ENCODE data around the gene ANOS1. TPM values are rescaled to one million over a fixed set of nuclear protein-coding genes. Genes with fewer than 3 reads are reported as not detected.

ANOS1 gene
- total RNA-seq, 1 experiment from 2014 or later: 54.9 TPM

DNA sequence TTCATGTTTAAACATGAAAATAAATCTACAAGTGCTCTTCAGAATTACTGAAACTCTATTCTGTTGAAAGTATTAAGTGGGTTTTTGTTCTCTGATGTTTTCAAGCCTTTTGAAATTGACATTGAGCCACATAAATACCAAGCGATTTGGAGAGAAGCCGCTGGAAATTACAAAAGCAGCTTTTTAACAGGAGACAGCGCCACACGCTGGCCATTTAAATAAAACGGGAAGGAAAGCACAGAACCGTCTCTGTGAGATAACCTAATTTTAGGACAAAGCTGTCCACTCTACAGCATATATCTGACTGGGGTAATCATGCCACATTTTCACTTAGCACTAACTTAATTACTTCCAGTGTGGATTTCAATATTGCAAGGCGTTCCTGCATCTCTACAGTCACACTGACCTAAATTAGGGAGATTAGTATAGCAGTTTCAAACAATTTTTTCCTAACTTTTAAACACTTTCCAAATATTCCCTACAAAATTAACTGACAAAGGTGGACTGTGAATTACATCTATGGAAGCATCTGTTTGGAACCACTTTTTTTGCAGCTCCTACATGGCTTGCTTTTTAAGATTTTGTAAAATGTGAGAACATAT is 6.8 kb upstream of the ANOS1 start:
- Mint-ChIP-seq H3K27me3 (ENCODE audit: low read depth) (no peaks in the 10 kb centered on the region; the same call in 1 of the 2 replicates), H3K4me1 (peaks cover 15 to 22% of the 10 kb centered on the region in 2 experiments), H3K36me3 (ENCODE audit: insufficient read depth in 1 of 3, low read depth in 3 of 3) (no peaks in the 10 kb centered on the region; a peak in 1 of 7 replicates), H3K4me3 (no peak overlapping the region), H3K9me3 (no peaks in the 10 kb centered on the region; a peak in 1 of 5 replicates), H3K27ac (no peak overlapping the region)
- Histone ChIP-seq H3K27ac (ENCODE audit: insufficient read length, low read depth, low read length) (no peak overlapping the region), H3K9ac (ENCODE audit: extremely low read depth, insufficient read length, low read length) (no peak overlapping the region), H3K56ac (ENCODE audit: insufficient read length, low read depth, low read length) (no peak overlapping the region), H4K8ac (replicated peaks; ENCODE audit: insufficient read length, low read depth, low read length) (no peak overlapping the region), H3K27me3 (ENCODE audit: insufficient read depth, low read length) (no peaks in the 10 kb centered on the region), H3K4me1 (ENCODE audit: insufficient read depth, low read length) (peaks cover 2% of the 10 kb centered on the region; the same call in 1 of the 2 replicates), H4K91ac (ENCODE audit: insufficient read length, low read depth, low read length) (no peak overlapping the region), H3T11ph (ENCODE audit: low read length) (no peak overlapping the region), H3K23me2 (ENCODE audit: insufficient read length, low read depth, low read length, poor library complexity, severe bottlenecking) (no peaks in the 10 kb centered on the region), H3K79me1 (ENCODE audit: insufficient read depth, low read depth, low read length, poor library complexity, severe bottlenecking) (no peaks in the 10 kb centered on the region), H2BK5ac (ENCODE audit: insufficient read length, low read length) (no peak overlapping the region), H2BK20ac (ENCODE audit: low read depth, low read length, poor library complexity, severe bottlenecking) (no peak overlapping the region), H2BK15ac (ENCODE audit: low read depth, low read length) (no peak overlapping the region), H2BK12ac (ENCODE audit: insufficient read length, low read depth, low read length) (no peak overlapping the region), H2BK120ac (ENCODE audit: low read depth, low read length, poor library complexity, severe bottlenecking) (no peak overlapping the region), H3K14ac (ENCODE audit: insufficient read depth, low read length) (no peak overlapping the region), H3K79me2 (ENCODE audit: insufficient read depth, low read length) (no peaks in the 10 kb centered on the region), H3K4me2 (ENCODE audit: insufficient read depth, insufficient read length, low read length) (no peak overlapping the region), H3K23ac (ENCODE audit: insufficient read length, low read depth, low read length) (no peak overlapping the region), H3K18ac (ENCODE audit: insufficient read length, low read depth, low read length) (no peak overlapping the region), H3K9me3 (ENCODE audit: control insufficient read depth, low read depth, low read length) (no peaks in the 10 kb centered on the region), H2AFZ (ENCODE audit: low read length) (no peak overlapping the region), H4K20me1 (ENCODE audit: control insufficient read depth, insufficient read depth, insufficient read length) (no peaks in the 10 kb centered on the region), H3K4ac (ENCODE audit: low read depth, low read length) (no peak overlapping the region), H2AK5ac (ENCODE audit: insufficient read length, low read length) (no peak overlapping the region), H4K5ac (ENCODE audit: insufficient read length, low read depth, low read length) (no peak overlapping the region)
- no CpG with 5 or more reads among the region's 7 CpGs for WGBS (ENCODE audit: extremely low coverage, insufficient read length, low lambda C conversion rate)
- TF ChIP-seq, protein P1, sequence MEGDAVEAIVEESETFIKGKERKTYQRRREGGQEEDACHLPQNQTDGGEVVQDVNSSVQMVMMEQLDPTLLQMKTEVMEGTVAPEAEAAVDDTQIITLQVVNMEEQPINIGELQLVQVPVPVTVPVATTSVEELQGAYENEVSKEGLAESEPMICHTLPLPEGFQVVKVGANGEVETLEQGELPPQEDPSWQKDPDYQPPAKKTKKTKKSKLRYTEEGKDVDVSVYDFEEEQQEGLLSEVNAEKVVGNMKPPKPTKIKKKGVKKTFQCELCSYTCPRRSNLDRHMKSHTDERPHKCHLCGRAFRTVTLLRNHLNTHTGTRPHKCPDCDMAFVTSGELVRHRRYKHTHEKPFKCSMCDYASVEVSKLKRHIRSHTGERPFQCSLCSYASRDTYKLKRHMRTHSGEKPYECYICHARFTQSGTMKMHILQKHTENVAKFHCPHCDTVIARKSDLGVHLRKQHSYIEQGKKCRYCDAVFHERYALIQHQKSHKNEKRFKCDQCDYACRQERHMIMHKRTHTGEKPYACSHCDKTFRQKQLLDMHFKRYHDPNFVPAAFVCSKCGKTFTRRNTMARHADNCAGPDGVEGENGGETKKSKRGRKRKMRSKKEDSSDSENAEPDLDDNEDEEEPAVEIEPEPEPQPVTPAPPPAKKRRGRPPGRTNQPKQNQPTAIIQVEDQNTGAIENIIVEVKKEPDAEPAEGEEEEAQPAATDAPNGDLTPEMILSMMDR (conservative IDR thresholded peaks at IDR 0.05): peak; percentile 86
- no peak for DNase-seq
